Neural progenitor cell (in vitro differentiated cells): Measurements from ENCODE around the gene NANOGP8.

Experiments
- EZH2 ChIP-seq: fragments of 200-600 bp; sonication (generic); IDR thresholded peaks from 2 replicates; pipeline ENCODE4 v1.6.1; 2017; ENCODE audit warnings: antibody characterized with exemption, mild to moderate bottlenecking, moderate library complexity
- EZH2phosphoT487 ChIP-seq: fragments of 200-600 bp; sonication (generic); IDR thresholded peaks from 2 replicates; pipeline ENCODE4 v1.6.1; 2017; ENCODE audit warnings: antibody characterized with exemption
- TF ChIP-seq, protein P1 (sequence below): fragments of 200-600 bp; sonication (generic); IDR thresholded peaks from 2 replicates; pipeline ENCODE4 v1.5.1; 2017; ENCODE audit warnings: antibody characterized with exemption, mild to moderate bottlenecking

DNA sequence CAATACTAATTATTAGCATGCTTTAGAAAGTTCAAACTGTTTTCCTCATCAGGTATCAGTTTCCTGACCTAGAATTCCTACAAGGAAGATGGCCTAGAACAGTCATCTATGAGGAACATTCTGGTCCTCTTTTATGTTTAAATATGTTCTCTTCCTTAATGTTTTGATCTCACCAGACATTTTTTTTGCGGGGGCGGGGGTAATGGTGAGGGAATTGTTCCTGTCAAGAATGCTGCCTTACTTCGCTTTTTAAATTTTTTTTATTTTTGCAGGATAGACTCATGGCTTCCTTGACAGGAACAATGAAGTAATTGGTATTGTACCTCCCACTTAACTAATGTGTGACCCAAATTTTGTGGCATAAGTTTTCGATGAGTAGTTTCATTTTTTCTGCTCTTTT, 44.3 kb upstream of the NANOGP8 start:
- TF ChIP-seq, protein P1, sequence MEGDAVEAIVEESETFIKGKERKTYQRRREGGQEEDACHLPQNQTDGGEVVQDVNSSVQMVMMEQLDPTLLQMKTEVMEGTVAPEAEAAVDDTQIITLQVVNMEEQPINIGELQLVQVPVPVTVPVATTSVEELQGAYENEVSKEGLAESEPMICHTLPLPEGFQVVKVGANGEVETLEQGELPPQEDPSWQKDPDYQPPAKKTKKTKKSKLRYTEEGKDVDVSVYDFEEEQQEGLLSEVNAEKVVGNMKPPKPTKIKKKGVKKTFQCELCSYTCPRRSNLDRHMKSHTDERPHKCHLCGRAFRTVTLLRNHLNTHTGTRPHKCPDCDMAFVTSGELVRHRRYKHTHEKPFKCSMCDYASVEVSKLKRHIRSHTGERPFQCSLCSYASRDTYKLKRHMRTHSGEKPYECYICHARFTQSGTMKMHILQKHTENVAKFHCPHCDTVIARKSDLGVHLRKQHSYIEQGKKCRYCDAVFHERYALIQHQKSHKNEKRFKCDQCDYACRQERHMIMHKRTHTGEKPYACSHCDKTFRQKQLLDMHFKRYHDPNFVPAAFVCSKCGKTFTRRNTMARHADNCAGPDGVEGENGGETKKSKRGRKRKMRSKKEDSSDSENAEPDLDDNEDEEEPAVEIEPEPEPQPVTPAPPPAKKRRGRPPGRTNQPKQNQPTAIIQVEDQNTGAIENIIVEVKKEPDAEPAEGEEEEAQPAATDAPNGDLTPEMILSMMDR: no peak
- no peak for TF ChIP-seq EZH2
- no peak for TF ChIP-seq EZH2phosphoT487
